NCI-H774 (cell line): ENCODE data around the gene USP17L13.
"Not testable (repeated sequence)": the region's sequence is repeated elsewhere in the genome, so short reads cannot be mapped to it uniquely, and the experiment has no call there.

Source experiments
- DNase-seq: peaks from one replicate; lab custom pipeline; 2025; lab: John Stamatoyannopoulos, UW

Gene USP17L13

DNA sequence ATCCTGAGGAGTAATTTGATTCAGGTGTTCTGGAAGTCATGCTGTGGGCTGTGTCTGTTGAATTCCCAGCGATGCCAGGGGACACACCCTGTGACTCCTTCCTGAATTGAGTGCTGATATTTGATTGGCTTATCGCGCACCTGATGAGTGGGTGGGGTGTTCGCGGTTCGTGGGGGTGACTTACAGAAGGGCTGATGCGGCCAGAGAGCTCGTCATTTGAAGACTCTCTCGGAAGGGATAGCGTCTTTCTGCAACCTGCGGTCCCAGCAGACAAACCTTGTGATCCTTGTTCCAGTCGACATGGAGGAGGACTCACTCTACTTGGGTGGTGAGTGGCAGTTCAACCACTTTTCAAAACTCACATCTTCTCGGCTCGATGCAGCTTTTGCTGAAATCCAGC lies at the start of gene USP17L13:
Gene USP17L13 (plus strand): TSS at position 301 of the 400 bp plus-strand sequence. CDS start 0 bp downstream, at position 301.
- not testable (repeated sequence) for DNase-seq

DNA sequence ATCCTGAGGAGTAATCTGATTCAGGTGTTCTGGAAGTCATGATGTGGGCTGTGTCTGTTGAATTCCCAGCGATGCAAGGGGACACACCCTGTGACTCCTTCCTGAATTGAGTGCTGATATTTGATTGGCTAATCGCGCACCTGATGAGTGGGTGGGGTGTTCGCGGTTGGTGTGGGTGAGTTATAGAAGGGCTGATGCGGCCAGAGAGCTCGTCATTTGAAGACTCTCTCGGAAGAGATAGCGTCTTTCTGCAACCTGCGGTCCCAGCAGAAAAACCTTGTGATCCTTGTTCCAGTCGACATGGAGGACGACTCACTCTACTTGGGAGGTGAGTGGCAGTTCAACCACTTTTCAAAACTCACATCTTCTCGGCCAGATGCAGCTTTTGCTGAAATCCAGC lies 14.3 kb upstream of the USP17L13 start, which contains the start of gene USP17L10:
Gene USP17L10 (plus strand): TSS at position 301 of the 400 bp plus-strand sequence. CDS start 0 bp downstream, at position 301.
- DNase-seq, result not testable (repeated sequence)

GRCh38 chr4:9214701-9215100 lies 10.0 kb upstream of the USP17L13 start:
- DNase-seq, result not testable (repeated sequence)

- not testable (repeated sequence) for DNase-seq
Observed at GRCh38 chr4:9215105-9215504, 9.6 kb upstream of the USP17L13 start, which contains the start of gene USP17L11. Gene USP17L11 (plus strand): TSS chr4:9215405. CDS start chr4:9215405, 0 bp downstream.

- not testable (repeated sequence) for DNase-seq
Observed at GRCh38 chr4:9219852-9220251, 4.8 kb upstream of the USP17L13 start, which contains the start of gene USP17L12. Gene USP17L12 (plus strand): TSS chr4:9220152. CDS start chr4:9220152, 0 bp downstream.

GRCh38 chr4:9230249-9230648 lies 5.6 kb downstream of the USP17L13 start:
- DNase-seq, result not testable (repeated sequence)

DNA sequence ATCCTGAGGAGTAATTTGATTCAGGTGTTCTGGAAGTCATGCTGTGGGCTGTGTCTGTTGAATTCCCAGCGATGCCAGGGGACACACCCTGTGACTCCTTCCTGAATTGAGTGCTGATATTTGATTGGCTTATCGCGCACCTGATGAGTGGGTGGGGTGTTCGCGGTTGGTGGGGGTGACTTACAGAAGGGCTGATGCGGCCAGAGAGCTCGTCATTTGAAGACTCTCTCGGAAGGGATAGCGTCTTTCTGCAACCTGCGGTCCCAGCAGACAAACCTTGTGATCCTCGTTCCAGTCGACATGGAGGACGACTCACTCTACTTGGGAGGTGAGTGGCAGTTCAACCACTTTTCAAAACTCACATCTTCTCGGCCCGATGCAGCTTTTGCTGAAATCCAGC lies 9.4 kb downstream of the USP17L13 start, which contains the start of gene USP17L15:
Gene USP17L15 (plus strand): TSS at position 301 of the 400 bp plus-strand sequence. CDS start 0 bp downstream, at position 301.
- DNase-seq, result not testable (repeated sequence)

DNA sequence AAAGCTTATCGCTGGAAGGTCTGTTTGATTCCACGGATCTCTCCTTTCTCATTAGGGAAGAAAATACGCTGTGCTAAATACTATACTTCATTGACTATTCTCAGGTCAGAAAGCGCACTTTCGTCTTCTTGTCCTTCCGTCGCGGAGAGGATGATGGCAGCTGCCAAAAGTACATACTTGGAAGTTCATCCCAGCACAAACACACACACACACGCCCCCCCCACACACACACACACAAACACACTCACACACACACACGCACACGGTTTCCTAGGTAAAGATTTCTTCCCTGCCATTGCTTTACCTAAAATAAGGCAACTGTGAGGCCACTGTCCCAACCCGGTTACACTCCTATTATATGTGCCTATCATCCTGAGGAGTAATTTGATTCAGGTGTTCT lies 13.8 kb downstream of the USP17L13 start:
- not testable (repeated sequence) for DNase-seq

DNA sequence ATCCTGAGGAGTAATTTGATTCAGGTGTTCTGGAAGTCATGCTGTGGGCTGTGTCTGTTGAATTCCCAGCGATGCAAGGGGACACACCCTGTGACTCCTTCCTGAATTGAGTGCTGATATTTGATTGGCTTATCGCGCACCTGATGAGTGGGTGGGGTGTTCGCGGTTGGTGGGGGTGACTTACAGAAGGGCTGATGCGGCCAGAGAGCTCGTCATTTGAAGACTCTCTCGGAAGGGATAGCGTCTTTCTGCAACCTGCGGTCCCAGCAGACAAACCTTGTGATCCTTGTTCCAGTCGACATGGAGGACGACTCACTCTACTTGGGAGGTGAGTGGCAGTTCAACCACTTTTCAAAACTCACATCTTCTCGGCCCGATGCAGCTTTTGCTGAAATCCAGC lies 18.9 kb downstream of the USP17L13 start, which contains the start of gene USP17L17:
Gene USP17L17 (plus strand): TSS at position 301 of the 400 bp plus-strand sequence. CDS start 0 bp downstream, at position 301.
- DNase-seq, result not testable (repeated sequence)

GRCh38 chr4:9247953-9248680 lies 23.4 kb downstream of the USP17L13 start, which contains the start of gene USP17L18:
Gene USP17L18 (plus strand): TSS chr4:9248630. CDS start chr4:9248630, 0 bp downstream.
- not testable (repeated sequence) for DNase-seq

- DNase-seq, result not testable (repeated sequence)
Observed at GRCh38 chr4:9253078-9253477, 28.4 kb downstream of the USP17L13 start, which contains the start of gene USP17L19. Gene USP17L19 (plus strand): TSS chr4:9253378. CDS start chr4:9253378, 0 bp downstream.

DNA sequence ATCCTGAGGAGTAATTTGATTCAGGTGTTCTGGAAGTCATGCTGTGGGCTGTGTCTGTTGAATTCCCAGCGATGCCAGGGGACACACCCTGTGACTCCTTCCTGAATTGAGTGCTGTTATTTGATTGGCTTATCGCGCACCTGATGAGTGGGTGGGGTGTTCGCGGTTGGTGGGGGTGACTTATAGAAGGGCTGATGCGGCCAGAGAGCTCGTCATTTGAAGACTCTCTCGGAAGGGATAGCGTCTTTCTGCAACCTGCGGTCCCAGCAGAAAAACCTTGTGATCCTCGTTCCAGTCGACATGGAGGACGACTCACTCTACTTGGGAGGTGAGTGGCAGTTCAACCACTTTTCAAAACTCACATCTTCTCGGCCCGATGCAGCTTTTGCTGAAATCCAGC lies 33.1 kb downstream of the USP17L13 start, which contains the start of gene USP17L20:
Gene USP17L20 (plus strand): TSS at position 301 of the 400 bp plus-strand sequence. CDS start 0 bp downstream, at position 301.
- not testable (repeated sequence) for DNase-seq

- DNase-seq, result not testable (repeated sequence)
Observed at GRCh38 chr4:9262572-9262971, 37.9 kb downstream of the USP17L13 start, which contains the start of gene USP17L21. Gene USP17L21 (plus strand): TSS chr4:9262872. CDS start chr4:9262872, 0 bp downstream.

GRCh38 chr4:9267319-9267718 lies 42.6 kb downstream of the USP17L13 start, which contains the start of gene USP17L22:
Gene USP17L22 (plus strand): TSS chr4:9267619. CDS start chr4:9267619, 0 bp downstream.
- DNase-seq, result not testable (repeated sequence)

DNA sequence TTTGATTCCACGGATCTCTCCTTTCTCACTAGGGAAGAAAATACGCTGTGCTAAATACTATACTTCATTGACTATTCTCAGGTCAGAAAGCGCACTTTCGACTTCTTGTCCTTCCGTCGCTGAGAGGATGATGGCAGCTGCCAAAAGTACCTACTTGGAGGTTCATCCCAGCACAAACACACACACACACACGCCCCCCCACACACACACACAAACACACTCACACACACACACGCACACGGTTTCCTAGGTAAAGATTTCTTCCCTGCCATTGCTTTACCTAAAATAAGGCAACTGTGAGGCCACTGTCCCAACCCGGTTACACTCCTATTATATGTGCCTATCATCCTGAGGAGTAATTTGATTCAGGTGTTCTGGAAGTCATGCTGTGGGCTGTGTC lies 47.0 kb downstream of the USP17L13 start:
- not testable (repeated sequence) for DNase-seq
